AG10803 (cell line): ENCODE results near the gene GPATCH2.

Experiments used
- DNase-seq: peaks from one replicate; pipeline ENCODE4 v3.0.0; 2010; ENCODE audit warnings: low read depth
- H3K4me3 ChIP-seq: 2 replicates; pipeline ENCODE4 v1.5.1; 2011; ENCODE audit warnings: mild to moderate bottlenecking, low read length, control low read depth
- CTCF ChIP-seq: conservative IDR thresholded peaks from 2 replicates; pipeline ENCODE4 v1.5.1; 2011; ENCODE audit warnings: mild to moderate bottlenecking, low read length, control low read depth, inconsistent platforms

GPATCH2 gene

GRCh38 chr1:217379336-217379735 is 251.6 kb downstream of the GPATCH2 start:
- no peak for TF ChIP-seq CTCF
- no peak for DNase-seq
- H3K4me3 ChIP-seq, result no peak overlapping the region
